ENCODE data around the gene PDHA1.

Gene PDHA1

DNA sequence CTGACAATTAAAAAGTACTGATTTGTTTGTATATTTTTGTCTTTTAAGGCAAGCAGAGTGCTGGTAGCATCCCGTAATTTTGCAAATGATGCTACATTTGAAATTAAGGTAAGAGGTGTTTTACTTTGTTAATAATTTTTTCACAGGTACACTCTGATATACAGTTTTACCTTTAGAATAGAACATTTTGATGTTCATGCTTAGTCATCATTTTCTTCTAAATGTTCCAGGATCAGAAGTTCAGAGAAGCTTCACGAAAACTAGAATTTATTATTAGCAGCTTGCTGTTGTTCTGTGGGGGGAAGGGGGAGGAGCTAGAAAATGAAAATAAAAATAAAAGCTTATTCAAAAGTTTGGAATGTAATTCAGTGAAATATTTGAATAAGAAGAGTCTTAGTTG lies 5.5 kb downstream of the PDHA1 start:
- no peaks in the 10 kb centered on the region for H3K9me3 ChIP-seq (ENCODE audit: control insufficient read depth, insufficient read depth, low read length)
- no peaks in the 10 kb centered on the region for H3K27me3 ChIP-seq (ENCODE audit: control insufficient read depth, insufficient read depth, low read length)
- no peaks in the 10 kb centered on the region for H3K36me3 ChIP-seq (ENCODE audit: control insufficient read depth, insufficient read depth, low read length)
- DNase-seq (ENCODE audit: low read depth, low spot score): no peak
- WGBS (ENCODE audit: insufficient coverage, insufficient read length): no CpG with 5 or more reads among the region's 2 CpGs
- H3K4me1 ChIP-seq (ENCODE audit: control insufficient read depth, insufficient read depth, low read length): no peaks in the 10 kb centered on the region
- no peak overlapping the region for H3K4me3 ChIP-seq (ENCODE audit: low read length)
- no peak overlapping the region for H3K27ac ChIP-seq (ENCODE audit: low read length)

DNA sequence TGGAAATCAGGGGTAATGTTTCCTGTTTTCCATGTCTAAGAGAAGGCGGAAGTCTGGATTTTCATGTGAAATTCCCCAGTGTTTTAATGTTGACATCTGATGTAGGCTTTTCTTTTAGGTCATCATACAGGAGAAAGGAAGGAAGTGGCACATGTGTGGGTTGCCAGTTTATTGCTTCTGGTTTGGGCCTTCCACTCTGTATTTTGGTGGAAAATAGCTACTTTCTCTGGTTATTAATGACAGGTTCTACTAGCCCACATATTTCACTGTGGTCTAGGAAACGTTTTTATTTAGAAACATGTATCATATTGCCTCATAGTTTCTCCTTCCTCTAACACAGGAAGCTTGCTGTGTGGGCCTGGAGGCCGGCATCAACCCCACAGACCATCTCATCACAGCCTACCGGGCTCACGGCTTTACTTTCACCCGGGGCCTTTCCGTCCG lies 7.2 kb downstream of the PDHA1 start:
- WGBS (ENCODE audit: insufficient coverage, insufficient read length): no CpG with 5 or more reads among the region's 8 CpGs
- Histone ChIP-seq H3K36me3 (ENCODE audit: control insufficient read depth, insufficient read depth, low read length) (peaks cover 6% of the 10 kb centered on the region; the same call in 1 of the 2 replicates), H3K27me3 (ENCODE audit: control insufficient read depth, insufficient read depth, low read length) (no peaks in the 10 kb centered on the region), H3K27ac (ENCODE audit: low read length) (no peak overlapping the region), H3K9me3 (ENCODE audit: control insufficient read depth, insufficient read depth, low read length) (no peaks in the 10 kb centered on the region), H3K4me3 (ENCODE audit: low read length) (no peak overlapping the region), H3K4me1 (ENCODE audit: control insufficient read depth, insufficient read depth, low read length) (no peaks in the 10 kb centered on the region)
- DNase-seq (ENCODE audit: low read depth, low spot score): no peak

- Histone ChIP-seq H3K4me1 (ENCODE audit: control insufficient read depth, insufficient read depth, low read length) (no peaks in the 10 kb centered on the region), H3K27me3 (ENCODE audit: control insufficient read depth, insufficient read depth, low read length) (no peaks in the 10 kb centered on the region), H3K9me3 (ENCODE audit: control insufficient read depth, insufficient read depth, low read length) (no peaks in the 10 kb centered on the region), H3K36me3 (ENCODE audit: control insufficient read depth, insufficient read depth, low read length) (peaks cover 15% of the 10 kb centered on the region; the same call in 1 of the 2 replicates), H3K27ac (ENCODE audit: low read length) (no peak overlapping the region), H3K4me3 (ENCODE audit: low read length) (no peak overlapping the region)
- no peak for DNase-seq (ENCODE audit: low read depth, low spot score)
- WGBS (ENCODE audit: insufficient coverage, insufficient read length): no CpG with 5 or more reads among the region's 6 CpGs
Observed at GRCh38 chrX:19354625-19355024, 10.9 kb downstream of the PDHA1 start.

DNA sequence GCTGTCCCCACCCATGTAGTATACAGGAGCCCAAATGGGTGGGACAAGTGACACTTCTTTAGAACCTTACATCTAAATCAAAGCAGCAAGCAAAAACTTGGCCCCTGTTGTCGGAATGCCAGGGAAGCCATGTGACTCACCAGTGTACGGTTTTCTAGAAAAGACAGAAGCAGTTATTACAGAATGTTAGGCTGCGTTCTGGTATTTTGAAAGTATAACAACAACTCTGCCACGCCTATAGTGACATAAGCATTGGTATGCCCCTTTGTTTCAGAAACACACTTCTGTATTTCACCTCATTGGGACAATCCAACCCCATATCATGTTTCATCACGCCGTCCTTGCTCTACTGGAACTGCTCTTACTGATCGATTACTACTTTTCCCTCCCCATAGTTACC lies 14.8 kb downstream of the PDHA1 start:
- no peak overlapping the region for H3K4me3 ChIP-seq (ENCODE audit: low read length)
- no peak overlapping the region for H3K27ac ChIP-seq (ENCODE audit: low read length)
- H3K4me1 ChIP-seq (ENCODE audit: control insufficient read depth, insufficient read depth, low read length): no peaks in the 10 kb centered on the region
- peaks cover 15% of the 10 kb centered on the region; the same call in 1 of the 2 replicates for H3K36me3 ChIP-seq (ENCODE audit: control insufficient read depth, insufficient read depth, low read length)
- H3K9me3 ChIP-seq (ENCODE audit: control insufficient read depth, insufficient read depth, low read length): no peaks in the 10 kb centered on the region
- no peaks in the 10 kb centered on the region for H3K27me3 ChIP-seq (ENCODE audit: control insufficient read depth, insufficient read depth, low read length)
- DNase-seq (ENCODE audit: low read depth, low spot score): no peak
- WGBS (ENCODE audit: insufficient coverage, insufficient read length): no CpG with 5 or more reads among the region's 7 CpGs

DNA sequence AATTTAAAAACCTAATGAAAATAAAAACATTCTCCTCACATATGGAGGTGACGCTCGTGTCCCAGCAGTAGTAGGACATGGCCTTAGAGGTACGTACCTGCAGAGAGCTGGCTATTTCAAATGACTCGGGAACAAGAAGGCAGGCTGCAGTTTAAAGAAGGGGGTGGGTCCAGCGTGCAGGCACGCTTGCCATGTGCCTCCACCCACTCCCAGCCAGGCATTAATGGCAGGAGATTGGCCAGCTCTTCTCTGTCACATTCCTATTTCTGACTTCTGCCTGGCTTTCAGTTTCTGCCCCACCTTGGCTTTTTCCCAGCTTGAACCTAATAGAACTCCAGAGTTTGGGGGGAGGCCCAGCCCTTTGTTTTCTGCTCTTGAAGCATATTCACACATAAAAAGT lies 17.2 kb downstream of the PDHA1 start:
- H3K9me3 ChIP-seq (ENCODE audit: control insufficient read depth, insufficient read depth, low read length): no peaks in the 10 kb centered on the region
- no peak overlapping the region for H3K4me3 ChIP-seq (ENCODE audit: low read length)
- peaks cover 9% of the 10 kb centered on the region; the same call in 1 of the 2 replicates for H3K36me3 ChIP-seq (ENCODE audit: control insufficient read depth, insufficient read depth, low read length)
- WGBS (ENCODE audit: insufficient coverage, insufficient read length): no CpG with 5 or more reads among the region's 6 CpGs
- no peak overlapping the region for H3K27ac ChIP-seq (ENCODE audit: low read length)
- H3K27me3 ChIP-seq (ENCODE audit: control insufficient read depth, insufficient read depth, low read length): no peaks in the 10 kb centered on the region
- no peak for DNase-seq (ENCODE audit: low read depth, low spot score)
- H3K4me1 ChIP-seq (ENCODE audit: control insufficient read depth, insufficient read depth, low read length): no peaks in the 10 kb centered on the region

- H3K27ac ChIP-seq (ENCODE audit: low read length): no peak overlapping the region
- H3K4me1 ChIP-seq (ENCODE audit: control insufficient read depth, insufficient read depth, low read length): no peaks in the 10 kb centered on the region
- H3K9me3 ChIP-seq (ENCODE audit: control insufficient read depth, insufficient read depth, low read length): no peaks in the 10 kb centered on the region
- no peak for DNase-seq (ENCODE audit: low read depth, low spot score)
- H3K4me3 ChIP-seq (ENCODE audit: low read length): no peak overlapping the region
- peaks cover 6% of the 10 kb centered on the region; the same call in 1 of the 2 replicates for H3K36me3 ChIP-seq (ENCODE audit: control insufficient read depth, insufficient read depth, low read length)
- no CpG with 5 or more reads among the region's 4 CpGs for WGBS (ENCODE audit: insufficient coverage, insufficient read length)
- H3K27me3 ChIP-seq (ENCODE audit: control insufficient read depth, insufficient read depth, low read length): no peaks in the 10 kb centered on the region
Observed at GRCh38 chrX:19361701-19362100, 18.0 kb downstream of the PDHA1 start.

- no peak for DNase-seq (ENCODE audit: low read depth, low spot score)
- no peak overlapping the region for H3K4me3 ChIP-seq (ENCODE audit: low read length)
- no peaks in the 10 kb centered on the region for H3K27me3 ChIP-seq (ENCODE audit: control insufficient read depth, insufficient read depth, low read length)
- no peaks in the 10 kb centered on the region for H3K9me3 ChIP-seq (ENCODE audit: control insufficient read depth, insufficient read depth, low read length)
- no peaks in the 10 kb centered on the region for H3K36me3 ChIP-seq (ENCODE audit: control insufficient read depth, insufficient read depth, low read length)
- WGBS (ENCODE audit: insufficient coverage, insufficient read length): no CpG with 5 or more reads among the region's 6 CpGs
- no peak overlapping the region for H3K27ac ChIP-seq (ENCODE audit: low read length)
- 0 out of 2 replicates have a peak, but pooled peaks cover 1% of the 10 kb centered on the region for H3K4me1 ChIP-seq (ENCODE audit: control insufficient read depth, insufficient read depth, low read length)
Observed at GRCh38 chrX:19368576-19368975, 24.8 kb downstream of the PDHA1 start.

GRCh38 chrX:19370061-19370460 lies 26.3 kb downstream of the PDHA1 start:
- H3K9me3 ChIP-seq (ENCODE audit: control insufficient read depth, insufficient read depth, low read length): no peaks in the 10 kb centered on the region
- 0 out of 2 replicates have a peak, but pooled peaks cover 1% of the 10 kb centered on the region for H3K4me1 ChIP-seq (ENCODE audit: control insufficient read depth, insufficient read depth, low read length)
- H3K27ac ChIP-seq (ENCODE audit: low read length): no peak overlapping the region
- DNase-seq (ENCODE audit: low read depth, low spot score): no peak
- H3K4me3 ChIP-seq (ENCODE audit: low read length): no peak overlapping the region
- H3K36me3 ChIP-seq (ENCODE audit: control insufficient read depth, insufficient read depth, low read length): no peaks in the 10 kb centered on the region
- no CpG with 5 or more reads among the region's 5 CpGs for WGBS (ENCODE audit: insufficient coverage, insufficient read length)
- H3K27me3 ChIP-seq (ENCODE audit: control insufficient read depth, insufficient read depth, low read length): no peaks in the 10 kb centered on the region

DNA sequence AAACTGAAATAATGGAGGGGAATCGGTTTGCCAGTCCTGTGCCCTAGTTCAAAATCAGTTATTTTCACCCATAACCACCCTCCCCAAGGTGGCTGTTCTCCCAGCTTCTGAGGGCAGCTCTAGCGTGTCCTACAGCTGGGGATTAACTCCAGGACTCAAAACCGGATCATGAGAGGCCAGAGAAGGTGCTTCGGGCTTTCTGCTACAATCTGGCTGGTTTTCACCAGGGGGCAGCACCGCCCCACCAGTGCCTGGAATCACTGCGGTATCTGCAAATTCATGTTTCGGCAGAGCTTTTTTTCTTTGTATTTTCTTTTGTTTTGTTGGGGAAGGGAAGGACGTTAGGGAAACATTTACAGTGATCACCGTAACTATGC lies 28.4 kb downstream of the PDHA1 start:
- Histone ChIP-seq H3K9me3 (ENCODE audit: control insufficient read depth, insufficient read depth, low read length) (no peaks in the 10 kb centered on the region), H3K4me3 (ENCODE audit: low read length) (peak overlapping the region; percentile 86; the same call in 1 of the 2 replicates), H3K27ac (ENCODE audit: low read length) (no peak overlapping the region), H3K4me1 (ENCODE audit: control insufficient read depth, insufficient read depth, low read length) (0 out of 2 replicates have a peak, but pooled peaks cover 1% of the 10 kb centered on the region), H3K36me3 (ENCODE audit: control insufficient read depth, insufficient read depth, low read length) (no peaks in the 10 kb centered on the region), H3K27me3 (ENCODE audit: control insufficient read depth, insufficient read depth, low read length) (no peaks in the 10 kb centered on the region)
- WGBS (ENCODE audit: insufficient coverage, insufficient read length): no CpG with 5 or more reads among the region's 9 CpGs
- no peak for DNase-seq (ENCODE audit: low read depth, low spot score)

DNA sequence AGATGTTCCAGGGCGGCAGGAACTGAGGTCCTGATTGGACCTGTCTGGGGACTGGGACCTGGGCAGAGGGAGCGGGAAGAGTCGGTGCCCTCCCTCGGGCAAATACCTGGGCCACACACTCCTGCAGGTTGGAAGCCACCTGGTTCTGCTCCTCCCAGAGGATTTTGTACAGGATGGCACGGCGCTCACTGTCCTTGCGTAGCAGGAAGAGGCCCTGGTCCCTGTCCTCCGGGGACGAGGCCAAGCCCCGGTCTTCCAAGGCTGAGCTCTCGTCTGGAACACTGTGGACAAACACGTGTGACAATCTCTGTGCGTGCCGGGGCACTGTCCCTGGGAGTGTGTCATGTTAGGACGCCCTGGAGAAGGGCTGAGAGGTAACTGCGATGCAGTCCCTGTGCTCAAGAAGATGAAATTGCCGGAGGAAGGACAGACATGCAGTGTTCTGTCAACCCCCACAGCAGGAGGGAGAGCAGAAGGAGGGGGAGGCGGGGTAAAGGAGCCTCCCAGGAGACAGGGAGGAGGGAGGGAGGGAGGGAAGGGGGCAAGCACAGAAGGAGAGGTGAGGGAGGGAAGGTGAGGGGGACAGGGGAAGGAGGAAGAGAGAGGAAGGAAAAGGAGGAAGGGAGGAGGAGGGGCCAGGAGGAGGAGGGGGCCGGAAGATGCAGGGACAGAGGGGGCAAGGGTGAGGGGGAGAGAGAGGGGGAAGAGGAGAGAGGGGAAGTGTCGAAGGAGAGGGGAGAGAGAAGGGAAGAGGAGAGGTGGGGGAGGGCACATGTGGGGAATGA lies 29.0 kb downstream of the PDHA1 start:
- 0 out of 2 replicates have a peak, but pooled peaks cover 1% of the 10 kb centered on the region for H3K4me1 ChIP-seq (ENCODE audit: control insufficient read depth, insufficient read depth, low read length)
- no CpG with 5 or more reads among the region's 20 CpGs for WGBS (ENCODE audit: insufficient coverage, insufficient read length)
- H3K27me3 ChIP-seq (ENCODE audit: control insufficient read depth, insufficient read depth, low read length): no peaks in the 10 kb centered on the region
- H3K4me3 ChIP-seq (ENCODE audit: low read length): peak overlapping the region; percentile 86; the same call in 1 of the 2 replicates
- H3K9me3 ChIP-seq (ENCODE audit: control insufficient read depth, insufficient read depth, low read length): no peaks in the 10 kb centered on the region
- H3K27ac ChIP-seq (ENCODE audit: low read length): no peak overlapping the region
- no peaks in the 10 kb centered on the region for H3K36me3 ChIP-seq (ENCODE audit: control insufficient read depth, insufficient read depth, low read length)
- DNase-seq (ENCODE audit: low read depth, low spot score): no peak

Data from iPS DF 6.9 (cell line).